ENCODE data around the gene CHRND. TPM values are rescaled to one million over a fixed set of nuclear protein-coding genes. Genes with fewer than 3 reads are reported as not detected.

CHRND gene
- total and polyA plus RNA-seq, 2 of the 13 experiments (the other 11 are each of a cell fraction or from before 2014, with no cell fraction given): 0.18 TPM; not detected in 1

DNA sequence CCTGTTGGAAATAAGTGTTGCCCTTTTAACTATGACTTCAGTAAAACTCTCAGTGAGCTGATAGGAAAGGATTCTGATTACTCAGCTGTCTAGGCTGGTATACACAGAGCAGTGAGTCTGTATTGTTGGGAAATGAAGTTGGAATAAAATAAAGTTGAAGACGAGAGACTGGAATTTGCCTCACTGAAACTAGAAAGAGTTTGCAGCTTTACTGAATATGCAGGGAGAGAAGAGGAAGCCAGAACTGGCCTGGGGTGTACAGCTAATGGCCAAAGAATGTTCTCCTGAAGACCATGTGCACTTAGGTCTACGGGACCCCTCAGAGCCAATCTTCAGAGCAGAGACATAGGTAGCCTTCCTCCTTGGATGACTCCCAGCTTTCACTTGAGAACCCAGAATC is 51.0 kb downstream of the CHRND start:
- H4K20me1 ChIP-seq (ENCODE audit: insufficient read depth, low read length): no peaks in the 10 kb centered on the region
- no TSS peak for BruUV-seq (replicated peaks)
- DNase-seq (ENCODE audit: low spot score): no peak
- H3K27ac ChIP-seq (ENCODE audit: extremely low read length, insufficient read depth, low read length): no peak overlapping the region
- H3K9ac ChIP-seq (ENCODE audit: insufficient read depth, low read depth, low read length): no peak overlapping the region
- H3K9me3 ChIP-seq (ENCODE audit: low read length): no peaks in the 10 kb centered on the region
- no peaks in the 10 kb centered on the region for H3K79me2 ChIP-seq (ENCODE audit: insufficient read depth, low read length)
- peaks cover 10 to 30% of the 10 kb centered on the region in 2 experiments for H3K36me3 ChIP-seq (replicated peaks in 1 of 2; ENCODE audit: control insufficient read depth in 1 of 2, insufficient read depth in 2 of 2, low read length in 2 of 2)
- POLR2A ChIA-PET: no interaction called here
- FAIRE-seq: no peak
- peaks cover 50% of the 10 kb centered on the region for H3K4me1 ChIP-seq (ENCODE audit: insufficient read depth, low read length)
- WGBS (ENCODE audit: low lambda C conversion rate): 96% methylated on average over 1 of the region's 2 CpGs
- in situ Hi-C loops (cut with HindIII; ENCODE audit: extremely low pct_ligation_motif_present, low pct_unique_long_range_greater_than_20kb) (no loop called here), intact Hi-C loops (cut with micrococcal nuclease; ENCODE audit: unreplicated experiment) (no loop called here)
- H3K27me3 ChIP-seq (ENCODE audit: control insufficient read depth in 1 of 2, insufficient read depth in 2 of 2, low read length in 2 of 2): no peaks in the 10 kb centered on the region
- H2AFZ ChIP-seq (ENCODE audit: low read length): no peak overlapping the region
- TF ChIP-seq HDAC1 (CRISPR knock-in tag; IDR thresholded peaks at IDR 0.05) (no peak), MAFK (conservative IDR thresholded peaks at IDR 0.05 in 1 of 2, IDR thresholded peaks at IDR 0.05 in 1 of 2; ENCODE audit: low read length in 2 of 2) (0 out of 4 replicates have a peak, but pooled peaks of 1 of the 2 experiments have one; percentile 9)
- no peak overlapping the region for H3K4me2 ChIP-seq (ENCODE audit: low read depth, low read length)
- ATAC-seq: no peak
- CTCF ChIA-PET (ENCODE audit: low intra/inter-chr PET ratio, low total read pairs): no interaction called here
- H3K4me3 ChIP-seq (replicated peaks in 1 of 3; ENCODE audit: insufficient read depth in 1 of 3, low read depth in 2 of 3, low read length in 3 of 3): no peak overlapping the region

DNA sequence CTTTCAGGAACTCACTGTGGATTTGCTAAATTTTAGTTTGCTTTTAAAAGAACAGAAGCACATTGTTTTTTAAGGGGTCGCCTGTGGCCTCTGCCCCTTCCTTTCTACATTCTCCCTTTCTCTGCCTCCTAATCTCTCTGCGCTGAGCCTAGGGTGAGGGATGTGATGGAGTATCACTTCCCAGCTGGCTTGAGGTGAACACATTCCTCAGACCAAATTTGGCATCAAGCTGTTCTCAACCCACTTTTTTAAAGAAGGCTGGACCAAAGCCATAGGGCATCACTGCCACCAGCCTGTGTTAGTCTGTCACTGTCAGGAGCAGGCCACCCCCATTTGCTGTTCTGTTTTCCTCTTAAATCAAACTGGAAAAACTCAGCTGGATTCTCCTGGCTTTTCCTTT is 51.9 kb downstream of the CHRND start:
- Histone ChIP-seq H4K20me1 (ENCODE audit: insufficient read depth, low read length) (no peaks in the 10 kb centered on the region), H3K27me3 (ENCODE audit: control insufficient read depth in 1 of 2, insufficient read depth in 2 of 2, low read length in 2 of 2) (no peaks in the 10 kb centered on the region), H3K27ac (ENCODE audit: extremely low read length, insufficient read depth, low read length) (no peak overlapping the region), H3K79me2 (ENCODE audit: insufficient read depth, low read length) (no peaks in the 10 kb centered on the region), H3K4me2 (ENCODE audit: low read depth, low read length) (no peak overlapping the region), H3K9ac (ENCODE audit: insufficient read depth, low read depth, low read length) (no peak overlapping the region), H2AFZ (ENCODE audit: low read length) (no peak overlapping the region), H3K4me3 (replicated peaks in 1 of 3; ENCODE audit: insufficient read depth in 1 of 3, low read depth in 2 of 3, low read length in 3 of 3) (no peak overlapping the region), H3K4me1 (ENCODE audit: insufficient read depth, low read length) (peaks cover 45% of the 10 kb centered on the region), H3K9me3 (ENCODE audit: low read length) (no peaks in the 10 kb centered on the region), H3K36me3 (replicated peaks in 1 of 2; ENCODE audit: control insufficient read depth in 1 of 2, insufficient read depth in 2 of 2, low read length in 2 of 2) (peaks cover 8 to 28% of the 10 kb centered on the region in 2 experiments)
- CTCF ChIA-PET (ENCODE audit: low intra/inter-chr PET ratio, low total read pairs): no interaction called here
- TF ChIP-seq ZNF33B (CRISPR knock-in tag; IDR thresholded peaks at IDR 0.05) (no peak), ZNF20 (CRISPR knock-in tag; IDR thresholded peaks at IDR 0.05) (no peak), SCMH1 (CRISPR knock-in tag; IDR thresholded peaks at IDR 0.05; ENCODE audit: borderline replicate concordance) (no peak)
- in situ Hi-C loops (cut with HindIII; ENCODE audit: extremely low pct_ligation_motif_present, low pct_unique_long_range_greater_than_20kb): no loop called here
- POLR2A ChIA-PET: interaction anchor here (0.6 kb wide), 1 partner anchor 8 kb away, joined by 3 read pairs; no protein-coding TSS in a partner anchor
- DNase-seq (ENCODE audit: low spot score): no peak
- 93% methylated on average over 2 of the region's 2 CpGs for WGBS (ENCODE audit: low lambda C conversion rate)
- ATAC-seq: no peak
- intact Hi-C loops (cut with micrococcal nuclease; ENCODE audit: unreplicated experiment): no loop called here
- BruUV-seq (replicated peaks): no TSS peak
- FAIRE-seq: no peak
